NCI-H1694 (cell line): ENCODE results near the gene CNDP1.
"Not testable (repeated sequence)": the region's sequence is repeated elsewhere in the genome, so short reads cannot be mapped to it uniquely, and the experiment has no call there.

Experiments used
- DNase-seq: peaks from one replicate; lab custom pipeline; 2025; lab: John Stamatoyannopoulos, UW

CNDP1 gene

DNA sequence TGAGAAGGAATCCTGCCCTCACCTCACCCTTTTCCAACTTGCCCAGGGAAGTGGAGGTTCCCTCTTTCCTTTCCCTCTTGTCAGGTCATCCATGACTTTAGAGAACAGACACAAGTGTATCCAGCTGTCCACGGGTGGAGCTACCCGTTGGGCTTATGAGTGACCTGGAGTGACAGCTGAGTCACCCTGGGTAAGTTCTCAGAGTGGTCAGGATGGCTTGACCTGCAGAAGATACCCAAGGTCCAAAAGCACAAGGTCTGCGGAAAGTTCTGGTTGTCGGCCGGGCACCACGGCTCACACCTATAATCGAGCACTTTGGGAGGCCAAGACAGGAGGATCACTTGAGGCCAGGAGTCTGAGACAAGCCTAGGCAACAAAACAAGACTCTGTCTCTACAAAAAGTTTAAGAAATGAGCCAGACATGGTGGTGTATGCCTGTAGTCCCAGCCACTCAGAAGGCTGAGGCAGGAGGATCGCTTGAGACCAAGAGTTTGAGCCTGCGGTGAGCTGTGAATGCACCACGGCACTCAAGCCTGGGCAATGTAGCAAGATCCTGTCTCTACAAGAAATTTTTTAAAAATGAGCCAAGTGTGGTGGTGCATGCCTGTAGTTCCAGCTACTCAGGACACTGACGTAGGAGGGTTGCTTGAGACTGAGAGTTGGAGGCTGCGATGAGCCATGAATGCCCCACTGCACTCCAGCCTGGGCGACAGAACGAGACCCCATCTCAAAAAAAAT, 14.0 kb upstream of the CNDP1 start:
- no peak for DNase-seq

DNA sequence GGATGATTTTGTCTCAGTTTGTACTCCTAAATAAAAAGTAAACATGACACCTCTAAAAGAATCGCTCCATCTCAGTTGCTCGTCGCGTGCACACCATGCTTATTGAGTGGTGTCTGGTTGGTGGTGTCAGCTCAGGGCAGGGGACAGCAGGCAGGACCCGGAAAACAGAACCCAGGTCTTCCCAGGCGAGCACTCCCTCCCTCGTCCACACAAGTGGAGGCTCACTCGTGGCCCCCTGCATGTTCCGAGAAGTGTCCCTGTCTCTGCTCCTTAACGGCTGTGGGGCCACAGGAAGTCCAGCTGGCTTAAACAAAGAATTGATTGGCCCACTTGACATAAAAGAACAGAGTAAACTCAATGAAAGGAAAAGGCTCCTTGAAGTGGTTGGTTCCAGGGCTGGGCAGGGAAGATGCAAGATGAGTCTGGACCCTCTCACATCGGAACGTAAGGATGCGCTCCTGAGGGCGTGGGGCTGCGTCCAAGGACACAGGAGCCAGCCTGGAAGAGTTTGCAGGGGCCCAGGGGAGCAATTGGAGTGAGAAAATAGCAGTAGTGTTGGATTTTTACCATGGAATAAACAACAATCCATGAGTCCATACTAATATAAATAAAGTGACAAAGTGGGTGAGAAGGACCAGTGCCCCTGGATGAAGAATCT, 13.1 kb upstream of the CNDP1 start:
- DNase-seq = no peak

DNA sequence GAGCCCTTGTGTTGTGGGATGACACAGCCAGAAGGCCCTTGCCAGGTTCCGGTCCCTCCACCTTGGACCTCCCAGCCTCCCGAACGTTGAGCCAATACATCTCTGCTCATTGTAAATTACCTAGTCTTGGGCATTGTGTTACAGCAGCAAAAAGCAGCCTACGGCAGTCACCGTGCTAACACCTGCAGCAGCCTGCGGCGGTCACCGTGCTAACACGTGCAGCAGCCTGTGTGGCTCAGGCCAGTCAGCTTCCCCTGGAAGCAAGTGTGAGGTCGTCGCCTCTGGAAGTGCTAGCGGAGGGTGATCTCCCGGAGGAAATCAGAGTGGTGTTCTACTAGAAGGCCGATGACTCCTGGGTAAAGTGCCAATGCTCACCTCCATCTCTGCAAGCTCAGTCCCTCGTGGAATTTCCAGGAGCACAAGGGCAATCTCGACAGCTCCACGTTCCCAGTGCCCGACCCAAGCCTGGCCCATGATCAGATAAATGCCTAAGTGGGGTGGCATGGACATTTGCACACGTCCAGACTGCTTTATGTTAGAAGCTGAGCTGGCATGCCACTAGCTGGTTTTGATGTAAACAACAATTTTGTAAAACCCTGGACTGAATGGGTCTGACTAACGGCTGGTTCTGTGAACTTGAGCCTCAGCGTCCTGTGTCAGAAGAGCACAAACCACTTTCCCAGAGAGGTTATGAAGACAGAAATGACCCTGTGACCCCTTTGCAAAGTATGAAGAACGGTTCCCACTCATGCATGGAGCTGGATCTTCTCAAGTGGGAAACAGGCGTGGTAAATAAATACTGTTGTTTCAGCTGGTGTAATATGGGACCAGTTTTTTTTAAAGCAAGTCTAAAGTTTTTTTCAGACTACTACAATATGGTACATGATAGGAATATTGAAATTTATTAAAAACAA, 11.4 kb upstream of the CNDP1 start:
- DNase-seq = no peak

DNA sequence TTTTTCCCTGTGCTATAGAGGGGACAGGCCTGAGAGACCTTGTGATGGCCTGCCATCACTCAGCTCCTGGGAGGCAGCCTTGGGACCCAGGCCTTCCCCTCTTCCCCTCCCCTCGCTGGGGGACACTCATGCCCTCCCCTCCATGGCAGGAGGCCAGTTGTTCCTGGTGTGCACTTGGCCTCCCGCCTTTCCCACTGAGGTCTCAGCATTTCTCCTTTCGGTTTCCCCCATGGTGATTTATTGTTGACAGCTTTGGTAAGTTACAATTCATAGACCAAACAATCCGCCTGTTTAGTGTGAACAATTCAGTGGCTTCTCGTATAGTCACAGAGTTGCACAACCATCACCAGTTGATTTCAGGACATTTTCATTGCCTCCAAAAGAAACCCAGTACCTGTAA, 10.2 kb upstream of the CNDP1 start:
- no peak for DNase-seq

DNA sequence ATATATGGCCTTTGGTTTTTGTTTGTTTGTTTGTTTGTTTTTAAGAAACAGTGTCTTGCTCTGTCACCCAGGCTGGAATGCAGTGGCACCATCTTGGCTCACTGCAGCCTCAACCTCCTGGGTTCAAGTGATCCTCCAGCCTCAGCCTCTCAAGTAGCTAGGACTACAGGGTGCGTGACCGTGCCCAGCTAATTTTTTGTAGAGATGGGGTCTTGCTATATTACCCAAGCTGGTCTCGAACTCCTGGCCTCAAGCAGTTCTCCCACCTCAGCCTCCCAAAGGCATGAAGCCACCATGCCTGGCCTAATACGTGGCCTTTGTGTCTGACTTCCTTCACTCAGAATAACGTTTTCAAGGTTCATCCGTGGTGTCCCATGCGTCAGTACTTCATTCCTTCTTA, 9.4 kb upstream of the CNDP1 start:
- DNase-seq = not testable (repeated sequence)

DNA sequence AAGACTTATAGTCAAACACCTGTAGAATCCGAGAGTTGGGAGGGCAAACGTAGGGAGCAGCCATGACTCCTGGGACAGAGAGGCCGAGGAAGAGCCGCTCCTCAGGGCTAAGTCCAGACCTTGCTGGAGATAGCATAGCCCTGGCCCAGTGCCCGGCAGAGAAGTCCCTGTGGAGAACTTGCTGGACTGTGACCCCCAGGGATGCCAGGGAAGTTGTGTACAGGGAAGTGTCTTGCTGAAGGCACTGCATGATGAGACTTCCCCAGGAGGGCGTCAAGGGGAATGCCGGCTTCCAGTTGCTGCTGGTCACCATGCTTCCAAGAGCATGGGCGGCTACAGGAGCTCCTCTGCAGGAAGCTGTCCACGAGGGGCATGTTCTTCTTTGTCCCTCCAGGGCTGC, 8.6 kb upstream of the CNDP1 start:
- no peak for DNase-seq

DNA sequence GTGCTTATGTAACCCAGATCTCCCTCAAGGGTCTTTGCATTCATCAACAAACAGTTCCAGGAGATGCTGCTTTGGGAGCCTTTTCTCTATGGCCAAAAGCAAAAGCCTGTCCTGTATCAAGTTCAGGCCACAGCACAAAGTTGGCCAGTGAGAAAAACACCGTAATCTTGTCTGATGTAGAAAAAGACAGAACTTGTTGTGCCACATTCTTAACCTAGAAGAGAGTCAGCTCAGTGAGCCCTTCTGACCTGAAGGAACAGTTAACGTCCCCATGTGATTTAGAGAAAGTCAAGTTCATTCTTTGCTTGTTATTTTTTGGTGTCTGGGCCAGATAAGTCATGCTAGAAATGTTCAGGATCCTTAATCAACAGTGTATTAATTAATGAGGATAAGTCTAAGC, 7.8 kb upstream of the CNDP1 start:
- DNase-seq = no peak

DNA sequence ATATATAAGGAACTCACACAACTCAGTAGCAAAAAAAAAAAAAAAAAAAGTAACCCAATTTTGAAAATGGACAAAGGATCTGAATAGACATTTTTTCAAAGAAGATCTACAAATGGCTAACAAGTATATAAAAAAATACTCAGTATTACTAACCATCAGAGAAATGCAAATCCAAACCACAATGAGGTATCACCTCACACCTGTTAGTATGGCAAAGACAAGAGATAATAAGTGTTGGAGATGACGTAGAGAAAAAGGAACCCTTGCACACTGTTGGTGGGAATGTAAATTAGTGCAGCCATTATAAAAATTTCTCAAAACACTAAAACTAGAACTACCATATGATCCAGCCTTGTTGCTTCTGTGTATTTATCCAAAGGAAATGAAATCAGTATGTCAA, 5.8 kb upstream of the CNDP1 start:
- DNase-seq = no peak

DNA sequence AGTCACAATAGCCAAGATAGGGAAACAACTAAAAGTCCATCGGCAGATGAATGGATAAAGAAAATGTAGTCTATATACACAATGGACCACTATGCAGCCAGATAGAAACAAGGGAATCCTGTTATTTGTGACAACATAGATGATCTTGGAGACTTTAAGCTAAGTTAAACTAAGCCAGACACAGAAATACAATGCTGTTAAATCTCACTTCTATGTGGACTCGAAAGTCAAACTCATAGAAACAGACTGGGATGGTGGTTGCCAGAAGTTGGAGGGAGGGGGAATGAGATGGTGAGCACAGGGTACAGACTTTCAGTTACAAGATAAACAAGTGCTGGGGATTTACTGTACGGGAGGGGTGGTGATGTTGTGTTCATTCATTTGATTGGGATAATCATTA, 5.4 kb upstream of the CNDP1 start:
- no peak for DNase-seq

DNA sequence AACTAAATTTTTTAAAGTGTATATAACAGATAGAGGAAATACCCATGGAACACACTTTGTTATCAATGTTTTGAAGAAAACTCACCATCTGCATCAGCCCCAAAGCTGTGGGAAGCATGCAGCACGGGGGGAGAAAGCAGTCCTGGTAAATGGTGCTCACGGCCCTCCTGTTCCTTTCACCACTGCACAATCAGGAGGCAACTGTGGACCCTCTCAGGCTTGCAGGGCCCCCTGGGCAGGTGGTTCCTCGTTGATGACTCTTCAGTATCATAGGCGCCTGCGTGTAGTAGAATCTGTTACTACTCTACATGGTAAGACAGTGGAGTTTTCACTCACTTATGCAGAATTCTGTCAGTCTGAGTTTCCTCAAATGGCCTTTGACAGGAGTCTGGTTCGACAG, 4.9 kb upstream of the CNDP1 start:
- no peak for DNase-seq

DNA sequence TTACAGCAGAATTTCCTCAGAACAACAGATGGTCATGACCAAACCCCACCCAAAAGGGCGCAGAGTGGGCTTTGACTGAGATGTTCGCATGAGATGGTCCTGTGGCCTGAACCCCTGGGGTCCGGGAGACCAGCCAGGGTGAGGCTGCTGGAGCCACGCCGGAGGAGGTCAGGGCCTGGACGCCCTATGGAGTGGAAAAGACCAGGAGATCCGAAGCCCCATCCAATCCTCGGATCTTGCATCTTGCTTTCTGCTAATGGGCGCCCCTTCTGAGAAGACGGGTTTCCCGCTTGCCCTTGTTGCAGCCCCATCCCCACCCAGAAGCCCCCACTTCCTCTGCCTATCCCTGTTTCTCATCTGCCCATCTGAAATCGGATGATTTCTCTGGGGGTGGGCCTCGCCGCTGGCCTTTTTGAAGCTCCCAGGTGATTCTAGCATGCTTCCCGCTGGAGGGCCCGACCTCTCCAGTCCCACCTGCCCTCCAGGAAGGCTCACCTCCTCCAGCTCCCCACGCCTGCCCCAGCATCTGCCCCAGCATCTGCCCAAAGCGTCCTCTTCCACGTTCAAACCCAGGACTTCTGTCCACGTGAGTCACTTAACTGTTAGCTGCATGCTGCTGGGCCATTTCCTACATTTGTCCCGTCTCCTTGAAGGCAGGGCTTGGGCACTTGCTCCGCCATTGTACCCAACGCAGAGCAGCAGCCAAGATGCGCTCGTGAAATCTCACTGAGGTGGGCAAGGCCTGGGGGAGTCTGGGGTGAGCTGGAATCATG, 4.3 kb upstream of the CNDP1 start:
- no peak for DNase-seq

DNA sequence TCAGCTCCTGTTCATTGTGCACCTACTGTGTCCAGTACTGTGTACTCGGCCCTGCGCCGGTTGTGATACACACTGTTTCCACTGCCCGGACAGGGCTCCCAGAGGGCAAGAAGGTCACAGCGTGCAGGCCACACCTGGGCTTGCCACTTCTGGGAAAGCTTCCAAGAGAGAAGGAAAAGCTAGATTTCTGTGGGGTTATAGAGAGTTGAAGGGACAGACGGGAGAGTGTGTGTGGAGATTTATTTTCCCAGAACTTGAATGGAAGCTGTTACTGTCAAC, 3.8 kb upstream of the CNDP1 start:
- no peak for DNase-seq

DNA sequence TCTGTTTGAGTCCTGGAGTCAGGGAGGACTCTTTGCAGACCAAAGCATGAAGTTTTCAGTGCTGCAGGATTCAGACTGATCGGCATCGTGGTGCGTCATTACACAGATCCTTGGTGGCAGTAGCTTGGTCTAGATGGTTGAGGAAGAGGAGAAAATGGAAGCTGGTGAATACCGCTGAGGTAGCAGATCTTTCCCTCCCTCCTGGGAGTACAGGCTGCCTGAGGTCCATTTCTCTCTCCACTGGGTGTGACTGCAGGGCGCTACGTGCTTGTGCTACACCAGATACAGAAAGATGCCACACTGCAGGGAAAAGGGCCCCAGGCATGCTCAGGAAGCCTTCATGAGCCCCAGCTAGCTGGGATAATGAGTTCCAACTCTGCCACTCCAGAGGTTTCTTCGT, 3.3 kb upstream of the CNDP1 start:
- DNase-seq = no peak

DNA sequence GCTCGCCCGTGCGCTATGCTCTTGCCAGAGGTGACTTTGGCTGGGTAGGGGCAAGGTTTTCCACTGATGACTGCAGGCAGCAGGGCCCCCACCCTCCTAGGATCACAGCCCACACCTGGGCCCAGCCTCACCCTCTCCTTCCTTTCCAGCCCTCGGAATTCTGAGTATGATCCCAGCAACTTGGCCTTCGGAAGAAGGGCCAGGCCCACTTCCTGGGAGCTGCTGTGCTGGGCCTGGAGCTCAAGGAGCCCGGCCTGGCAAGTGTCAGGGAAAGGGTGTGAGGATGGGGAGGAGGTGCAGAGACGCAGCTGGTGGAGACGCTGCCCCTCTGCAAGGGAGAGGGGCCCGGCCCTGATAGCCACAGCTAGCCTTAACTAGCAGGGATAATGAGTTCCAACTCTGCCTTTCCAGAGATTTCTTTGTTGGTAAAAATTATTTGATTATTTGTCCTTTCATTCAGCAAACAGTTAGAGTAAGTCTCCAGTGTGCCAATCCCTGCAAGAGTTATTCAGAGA, 1.7 kb upstream of the CNDP1 start:
- DNase-seq = no peak

DNA sequence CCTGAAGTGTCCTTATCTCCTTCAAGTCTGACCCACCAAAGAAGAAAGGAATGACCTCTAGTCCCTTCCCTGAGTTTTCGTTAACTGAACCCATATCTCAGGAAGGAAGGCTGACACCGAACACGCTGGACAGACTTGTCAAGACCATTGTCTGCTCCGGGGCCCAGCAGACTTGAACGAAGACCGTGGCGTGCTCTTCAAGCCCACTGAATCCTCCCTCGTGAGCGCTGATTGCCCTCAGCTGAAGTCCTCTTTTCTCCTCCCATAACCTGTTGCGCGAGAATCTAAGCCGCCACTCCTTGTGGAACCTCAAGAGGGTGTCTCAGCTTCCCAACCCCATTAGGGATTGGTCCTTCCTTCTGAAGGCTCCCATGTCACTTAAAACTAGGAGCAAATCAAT, 634 bp upstream of the CNDP1 start:
- no peak for DNase-seq

DNA sequence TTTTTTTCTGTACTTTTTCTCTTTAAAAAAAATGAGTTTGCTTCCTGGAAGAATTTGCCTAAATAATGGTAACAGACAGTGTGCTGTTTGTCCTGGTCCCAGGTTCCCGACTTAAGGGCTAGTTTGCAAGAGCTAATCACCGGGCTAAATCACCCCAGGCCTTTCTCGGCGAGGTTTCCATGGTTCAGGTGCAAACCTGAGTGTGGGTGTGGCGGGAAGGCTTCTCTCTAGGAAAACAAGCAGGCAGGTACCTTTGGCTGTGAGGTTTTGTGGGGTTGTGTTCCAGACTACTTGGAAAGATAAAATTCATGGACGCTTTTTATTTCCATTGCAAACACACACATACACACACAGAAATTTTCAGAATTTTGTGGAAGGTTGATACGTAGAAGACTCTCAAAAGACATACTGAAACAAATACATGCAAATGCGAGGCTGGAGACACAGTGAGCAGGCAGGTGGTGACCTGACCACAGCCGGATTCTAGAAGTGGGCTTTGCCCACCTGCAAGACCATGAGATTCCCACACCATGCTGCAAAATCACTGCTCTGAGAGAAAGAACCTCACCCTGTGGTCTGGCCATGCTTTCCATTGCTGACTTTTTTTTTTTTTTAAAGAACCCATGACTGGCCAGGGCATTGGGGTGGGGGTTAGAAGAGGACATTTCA, 815 bp downstream of the CNDP1 start:
- DNase-seq = no peak

DNA sequence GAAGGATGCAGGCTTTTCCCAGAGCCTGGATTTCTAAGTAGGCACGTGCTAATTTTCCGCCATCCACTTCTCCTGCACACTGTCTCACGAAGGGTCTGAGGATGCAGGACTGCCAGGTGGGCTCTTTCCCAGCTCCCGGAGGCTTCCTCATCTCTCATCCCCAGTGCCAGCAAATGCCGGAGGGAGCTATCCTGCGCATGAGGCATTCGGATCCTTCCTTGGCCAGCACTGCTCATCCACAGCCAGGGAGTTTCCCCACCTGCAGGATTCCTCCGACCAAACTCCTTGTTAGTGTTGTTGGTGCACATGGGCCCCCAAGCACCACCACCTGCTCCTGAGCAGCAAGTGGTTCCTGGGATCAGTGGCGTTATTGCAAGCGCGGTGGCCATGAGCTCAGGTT, 5.0 kb downstream of the CNDP1 start:
- no peak for DNase-seq

DNA sequence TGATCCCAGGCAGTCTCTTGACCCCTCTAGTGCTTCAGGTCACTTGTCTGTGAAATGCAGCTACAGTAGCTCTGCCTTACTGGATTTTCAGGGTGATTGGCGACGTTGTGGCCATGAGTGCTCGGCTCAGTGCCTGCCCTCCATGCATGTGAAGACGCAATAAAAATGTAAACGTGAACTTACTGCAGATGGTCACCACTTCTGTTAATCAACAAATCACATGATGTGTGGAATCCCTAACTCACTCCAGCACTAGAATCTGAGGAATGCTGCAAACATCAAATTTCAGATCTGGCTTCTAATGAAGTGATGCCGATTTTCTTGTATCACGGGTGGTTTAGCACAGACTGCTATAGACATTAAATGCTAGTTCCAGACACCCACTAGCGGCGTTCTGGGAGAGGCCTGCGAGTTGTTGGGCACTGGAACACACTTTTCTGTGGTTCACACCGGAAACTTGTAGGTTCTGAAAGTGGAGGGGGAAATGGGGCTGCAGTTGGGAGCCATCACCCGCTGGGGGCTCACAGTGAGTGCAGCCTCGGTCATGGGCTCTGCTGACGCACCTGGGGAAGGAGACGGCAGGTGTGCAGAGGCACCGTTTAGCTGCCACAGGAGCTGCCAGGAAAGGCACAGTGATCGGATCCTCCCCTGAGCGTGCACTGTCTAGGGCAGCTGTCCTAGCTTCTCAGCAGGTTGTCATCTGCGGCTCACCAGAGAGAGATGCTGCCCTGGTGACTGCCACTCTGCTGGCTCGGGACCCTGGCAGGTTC, 6.5 kb downstream of the CNDP1 start:
- no peak for DNase-seq

DNA sequence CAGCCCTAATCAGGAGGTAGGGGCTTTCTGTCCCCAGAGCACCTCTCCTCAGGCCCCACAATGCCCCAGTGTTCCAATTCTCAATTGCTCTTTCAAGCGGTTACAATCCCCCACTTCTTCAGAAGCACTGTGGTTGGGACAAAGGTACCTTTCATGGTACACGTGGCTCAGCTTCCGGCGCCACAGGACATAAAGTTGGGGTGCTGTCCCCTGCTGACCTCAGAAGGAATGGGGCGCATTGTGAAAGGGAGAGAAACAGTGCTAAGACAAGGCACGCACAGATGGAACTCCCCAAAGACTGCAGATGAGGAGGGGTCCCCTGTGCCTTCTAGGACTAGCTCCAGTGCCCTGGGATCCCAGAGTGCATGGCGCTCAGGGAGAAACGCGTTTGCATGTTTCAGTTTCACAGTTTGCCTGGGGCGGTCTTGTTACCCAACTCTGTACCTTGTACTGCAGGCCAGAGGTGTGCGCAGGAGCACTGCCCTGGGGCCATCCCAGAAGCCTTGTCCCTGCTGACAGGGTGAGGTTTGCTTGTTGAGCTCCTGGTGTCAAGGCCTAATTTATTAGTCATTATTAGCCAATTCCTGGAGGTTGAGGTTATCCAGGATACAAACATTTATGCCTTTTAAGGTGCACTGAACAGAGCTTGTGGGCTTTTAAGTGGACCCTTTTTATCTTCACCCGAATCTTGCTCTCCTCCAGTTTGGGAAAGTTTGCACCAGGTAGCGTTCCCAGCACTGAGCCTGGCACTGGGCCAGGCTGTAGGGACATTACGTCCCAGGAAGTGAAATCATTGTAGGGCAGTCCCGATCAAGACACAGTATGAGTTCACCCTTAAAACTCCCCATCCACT, 7.6 kb downstream of the CNDP1 start:
- DNase-seq = no peak

DNA sequence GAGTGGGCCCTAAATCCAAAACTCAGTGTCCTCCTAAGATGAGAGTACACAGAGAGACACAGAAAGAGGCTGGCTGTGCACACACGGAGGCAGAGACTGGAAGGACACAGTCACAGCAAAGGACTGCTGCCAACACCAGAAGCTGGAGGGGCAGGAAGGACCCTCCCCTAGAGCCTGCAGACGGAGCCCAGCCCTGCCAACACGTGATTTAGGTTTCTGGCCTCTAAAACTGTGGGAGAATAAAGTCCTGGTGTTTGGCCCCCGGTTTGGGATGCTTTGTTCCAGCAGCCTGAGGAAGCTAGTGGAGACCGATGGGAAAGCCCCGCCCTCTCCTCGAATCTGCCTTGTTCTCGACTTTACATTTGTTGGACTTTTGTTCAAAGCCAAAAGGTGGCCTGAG, 10.6 kb downstream of the CNDP1 start:
- DNase-seq = no peak
